Hepatocyte (in vitro differentiated cells): ENCODE results near the gene POT1. TPM values are rescaled to one million over a fixed set of nuclear protein-coding genes. Genes with fewer than 3 reads are reported as not detected.

Experiments
- DNase-seq: peaks from one replicate; pipeline ENCODE4 v3.0.0-alpha.2; 2016; ENCODE audit warnings: low spot score
- H2AFZ ChIP-seq: fragments of 200-600 bp; sonication (generic); 2 replicates; pipeline ENCODE4 v1.6.0; 2016; ENCODE audit warnings: antibody characterized with exemption, mild to moderate bottlenecking
- H3K27ac ChIP-seq: fragments of 200-600 bp; sonication (generic); 2 replicates; pipeline ENCODE4 v1.5.1; 2016; ENCODE audit warnings: mild to moderate bottlenecking
- H3K27me3 ChIP-seq: fragments of 200-600 bp; sonication (generic); 2 replicates; pipeline ENCODE4 v1.6.1; 2016
- H3K36me3 ChIP-seq: fragments of 200-600 bp; sonication (generic); replicated peaks from 2 replicates; pipeline ENCODE4 v1.5.1; 2016; ENCODE audit warnings: low read depth; ENCODE audit not compliant: insufficient read depth
- H3K4me1 ChIP-seq: fragments of 200-600 bp; sonication (generic); 2 replicates; pipeline ENCODE4 v1.5.1; 2016; ENCODE audit warnings: mild to moderate bottlenecking, moderate library complexity; ENCODE audit not compliant: insufficient read depth
- H3K4me2 ChIP-seq: fragments of 200-600 bp; sonication (generic); 2 replicates; pipeline ENCODE4 v1.6.0; 2016
- H3K4me3 ChIP-seq: fragments of 200-600 bp; sonication (generic); 2 replicates; pipeline ENCODE4 v1.5.1; 2016; ENCODE audit warnings: mild to moderate bottlenecking
- H3K79me2 ChIP-seq: fragments of 200-600 bp; sonication (generic); 2 replicates; pipeline ENCODE4 v1.6.0; 2017; ENCODE audit warnings: mild to moderate bottlenecking
- H3K9me2 ChIP-seq: fragments of 200-600 bp; sonication (generic); replicated peaks from 2 replicates; pipeline ENCODE4 v1.6.0; 2017; ENCODE audit warnings: mild to moderate bottlenecking; ENCODE audit not compliant: insufficient read depth
- H3K9me3 ChIP-seq: fragments of 200-600 bp; sonication (generic); 2 replicates; pipeline ENCODE4 v1.5.1; 2016; ENCODE audit warnings: low read depth, mild to moderate bottlenecking
- H4K20me1 ChIP-seq: fragments of 200-600 bp; sonication (generic); 2 replicates; pipeline ENCODE4 v1.6.0; 2016; ENCODE audit warnings: mild to moderate bottlenecking; ENCODE audit not compliant: insufficient read depth, poor library complexity, severe bottlenecking
- EZH2 ChIP-seq: fragments of 200-600 bp; sonication (generic); IDR thresholded peaks from 2 replicates; pipeline ENCODE4 v1.6.1; 2016; ENCODE audit warnings: antibody characterized with exemption, mild to moderate bottlenecking, borderline replicate concordance
- EZH2phosphoT487 ChIP-seq: fragments of 200-600 bp; sonication (generic); IDR thresholded peaks from one replicate; pipeline ENCODE4 v1.6.1; 2018; ENCODE audit warnings: antibody characterized with exemption, mild to moderate bottlenecking, low read depth, moderate library complexity; ENCODE audit not compliant: unreplicated experiment, severe bottlenecking
- WGBS: methylation state at CpG from one replicate; pipeline ENCODE4 v1.1.6; 2016; ENCODE audit warnings: low lambda C conversion rate; ENCODE audit errors: missing lambda C conversion rate; 5-methylcytosine and 5-hydroxymethylcytosine counted together
- polyA plus RNA-seq: library from polyadenylated mRNA; unstranded; fragments of >200 nt; fragmentation: Nextera tagmentation; extraction: Ambion mirVana; gene quantifications from 2 replicates; pipeline ENCODE4 v1.2.1, GENCODE V29; 2016
- total RNA-seq: library from RNA; depleted of rRNA; stranded (reverse); fragments of >200 nt; gene quantifications from 2 replicates; pipeline ENCODE4 v1.2.3, GENCODE V29; 2014
- TF ChIP-seq, protein P1 (sequence below): fragments of 200-600 bp; sonication (generic); IDR thresholded peaks from 2 replicates; pipeline ENCODE4 v1.5.1; 2016; ENCODE audit warnings: antibody characterized with exemption, mild to moderate bottlenecking; ENCODE audit not compliant: poor library complexity

The POT1 gene
- total and polyA plus RNA-seq, 2 experiments from 2014 or later = 7.8 to 21.2 TPM

DNA sequence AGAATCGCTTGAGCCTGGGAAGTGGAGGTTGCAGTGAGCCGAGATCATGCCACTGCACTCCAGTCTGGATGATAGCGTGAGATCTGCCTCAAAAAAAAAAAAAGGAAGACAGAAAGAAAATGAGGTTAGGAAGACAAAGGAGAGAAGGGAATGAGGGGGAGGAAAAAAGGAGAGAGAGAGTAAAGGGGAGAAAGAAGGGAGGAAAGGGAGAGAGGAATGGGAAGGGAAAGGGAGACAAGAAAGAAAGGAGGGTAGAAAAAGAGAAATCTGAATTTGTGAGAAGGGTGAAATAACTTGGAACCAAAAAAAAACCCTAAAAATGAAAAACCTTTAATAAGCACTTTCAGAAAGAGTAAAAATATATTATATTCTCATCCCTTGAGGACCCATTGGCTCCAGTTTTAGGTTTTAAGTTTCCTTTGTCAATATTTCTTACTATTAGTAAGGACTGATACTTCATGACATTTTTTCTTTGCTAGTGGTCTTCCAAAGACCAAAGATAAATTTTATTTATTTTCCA, 54.9 kb downstream of the POT1 start:
- no peaks in the 10 kb centered on the region for H3K4me1 ChIP-seq
- no peaks in the 10 kb centered on the region for H3K27me3 ChIP-seq
- H3K4me2 ChIP-seq = no peak overlapping the region
- TF ChIP-seq, protein P1, sequence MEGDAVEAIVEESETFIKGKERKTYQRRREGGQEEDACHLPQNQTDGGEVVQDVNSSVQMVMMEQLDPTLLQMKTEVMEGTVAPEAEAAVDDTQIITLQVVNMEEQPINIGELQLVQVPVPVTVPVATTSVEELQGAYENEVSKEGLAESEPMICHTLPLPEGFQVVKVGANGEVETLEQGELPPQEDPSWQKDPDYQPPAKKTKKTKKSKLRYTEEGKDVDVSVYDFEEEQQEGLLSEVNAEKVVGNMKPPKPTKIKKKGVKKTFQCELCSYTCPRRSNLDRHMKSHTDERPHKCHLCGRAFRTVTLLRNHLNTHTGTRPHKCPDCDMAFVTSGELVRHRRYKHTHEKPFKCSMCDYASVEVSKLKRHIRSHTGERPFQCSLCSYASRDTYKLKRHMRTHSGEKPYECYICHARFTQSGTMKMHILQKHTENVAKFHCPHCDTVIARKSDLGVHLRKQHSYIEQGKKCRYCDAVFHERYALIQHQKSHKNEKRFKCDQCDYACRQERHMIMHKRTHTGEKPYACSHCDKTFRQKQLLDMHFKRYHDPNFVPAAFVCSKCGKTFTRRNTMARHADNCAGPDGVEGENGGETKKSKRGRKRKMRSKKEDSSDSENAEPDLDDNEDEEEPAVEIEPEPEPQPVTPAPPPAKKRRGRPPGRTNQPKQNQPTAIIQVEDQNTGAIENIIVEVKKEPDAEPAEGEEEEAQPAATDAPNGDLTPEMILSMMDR = no peak
- TF ChIP-seq EZH2phosphoT487 (no peak), EZH2 (no peak)
- H3K9me2 ChIP-seq = no peaks in the 10 kb centered on the region
- H3K9me3 ChIP-seq = no peaks in the 10 kb centered on the region
- H3K79me2 ChIP-seq = no peaks in the 10 kb centered on the region
- no peak overlapping the region for H2AFZ ChIP-seq
- H4K20me1 ChIP-seq = no peaks in the 10 kb centered on the region
- no peak overlapping the region for H3K4me3 ChIP-seq
- no peak for DNase-seq
- H3K36me3 ChIP-seq = no peaks in the 10 kb centered on the region
- no peak overlapping the region for H3K27ac ChIP-seq
- WGBS = 98% methylated on average over 3 of the region's 3 CpGs

DNA sequence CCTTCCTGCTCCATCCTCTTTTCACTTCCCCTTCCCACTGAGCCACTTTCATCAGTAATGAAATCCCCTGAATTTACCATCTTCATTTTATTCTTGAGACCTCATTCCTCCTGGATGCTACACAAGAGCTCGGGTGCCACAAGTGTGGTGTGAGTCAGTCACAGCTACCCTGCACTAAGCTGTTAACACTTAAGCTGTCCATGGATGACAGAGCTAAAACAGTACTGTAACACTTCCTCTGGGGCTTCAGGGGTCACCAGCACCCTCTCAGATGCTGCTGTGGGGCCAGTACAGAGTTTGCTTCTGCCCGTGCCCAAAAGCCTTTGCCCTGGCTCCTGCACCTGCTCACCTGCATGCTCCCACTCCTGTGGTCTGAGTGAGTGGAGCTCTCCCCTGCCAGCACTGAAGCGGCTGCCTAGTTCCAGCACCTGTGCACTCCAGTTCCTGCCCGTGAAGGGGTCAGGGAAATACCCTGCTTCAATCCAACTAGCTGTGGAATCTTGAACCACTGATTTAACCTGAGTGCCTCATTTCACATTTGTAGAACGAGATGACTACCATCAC, 71.9 kb downstream of the POT1 start:
- Histone ChIP-seq H4K20me1 (no peaks in the 10 kb centered on the region), H2AFZ (no peak overlapping the region), H3K4me1 (no peaks in the 10 kb centered on the region), H3K27ac (no peak overlapping the region), H3K36me3 (no peaks in the 10 kb centered on the region), H3K79me2 (no peaks in the 10 kb centered on the region), H3K4me2 (no peak overlapping the region), H3K9me3 (no peaks in the 10 kb centered on the region), H3K4me3 (no peak overlapping the region), H3K27me3 (no peaks in the 10 kb centered on the region), H3K9me2 (no peaks in the 10 kb centered on the region)
- no peak for TF ChIP-seq EZH2phosphoT487
- TF ChIP-seq, protein P1 = no peak
- no peak for TF ChIP-seq EZH2
- 83% methylated on average over 5 of the region's 5 CpGs for whole genome bisulfite sequencing
- DNase-seq = no peak

DNA sequence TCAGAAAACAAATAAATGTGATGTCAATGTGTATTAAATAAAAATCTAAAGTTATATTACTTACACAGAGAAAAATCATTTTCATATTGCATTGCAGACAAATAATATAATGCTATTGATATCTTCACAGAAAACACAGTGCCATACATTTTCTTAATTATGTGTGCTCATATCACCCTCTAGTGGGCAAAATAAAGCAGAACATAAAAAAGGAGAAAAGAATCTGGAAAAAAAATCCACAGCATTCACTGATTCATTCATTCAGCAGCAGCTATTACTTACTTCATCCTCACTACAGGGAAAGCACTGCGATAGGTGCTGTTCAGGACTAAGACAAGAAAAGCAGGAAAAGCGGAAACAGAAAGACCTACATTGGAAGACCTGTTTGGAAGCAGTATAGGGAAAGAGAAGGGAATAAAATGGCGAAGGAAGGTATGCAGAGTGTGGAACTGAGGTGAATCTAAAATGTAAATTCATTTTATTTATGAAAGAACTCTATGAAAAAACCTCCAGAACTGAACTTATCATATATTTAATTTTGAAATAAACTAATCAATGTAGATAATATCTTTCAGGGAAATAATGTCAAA, 73.2 kb downstream of the POT1 start:
- H3K4me3 ChIP-seq = no peak overlapping the region
- no peaks in the 10 kb centered on the region for H3K36me3 ChIP-seq
- TF ChIP-seq, protein P1 = peak; percentile 76
- TF ChIP-seq EZH2phosphoT487 = no peak
- no peaks in the 10 kb centered on the region for H3K9me2 ChIP-seq
- H3K4me2 ChIP-seq = no peak overlapping the region
- no peaks in the 10 kb centered on the region for H3K4me1 ChIP-seq
- no peaks in the 10 kb centered on the region for H3K9me3 ChIP-seq
- no peak overlapping the region for H2AFZ ChIP-seq
- no peak overlapping the region for H3K27ac ChIP-seq
- DNase-seq = peak; percentile 49
- H3K79me2 ChIP-seq = no peaks in the 10 kb centered on the region
- H3K27me3 ChIP-seq = no peaks in the 10 kb centered on the region
- no peaks in the 10 kb centered on the region for H4K20me1 ChIP-seq
- WGBS = 74% methylated on average over 3 of the region's 3 CpGs
